ENCODE data around the gene ZBBX.

- TF ChIP-seq CTCF (IDR thresholded peaks at IDR 0.05; ENCODE audit: borderline replicate concordance, extremely low read depth, low read length, poor library complexity, severe bottlenecking) (no peak), EZH2 (IDR thresholded peaks at IDR 0.05; ENCODE audit: borderline replicate concordance, low read depth, low read length, severe bottlenecking) (no peak)
Observed at GRCh38 chr3:167289435-167289834, 90.7 kb downstream of the ZBBX start.

Measured in DND-41 (cell line).